Measurements from ENCODE around the gene NANOS3. TPM values are rescaled to one million over a fixed set of nuclear protein-coding genes. Genes with fewer than 3 reads are reported as not detected.

NANOS3 gene
- total RNA-seq, 1 experiment from 2014 or later: 1.1 TPM

- Mint-ChIP-seq H3K9me3 (no peaks in the 10 kb centered on the region), H3K27me3 (ENCODE audit: low read depth) (peaks cover 20% of the 10 kb centered on the region), H3K27ac (no peak overlapping the region), H3K36me3 (peaks cover 21% of the 10 kb centered on the region), H3K4me1 (peaks cover 9% of the 10 kb centered on the region), H3K4me3 (no peak overlapping the region)
- no peak for TF ChIP-seq FOXP1 (CRISPR knock-in tag; IDR thresholded peaks at IDR 0.05; ENCODE audit: borderline replicate concordance)
- ChIA-PET POLR2A (no interaction called here), CTCF (interaction anchor here (0.7 kb wide), 1 partner anchor 91 kb away, joined by 3 read pairs; no protein-coding TSS in a partner anchor)
- ATAC-seq (no peak), DNase-seq (ENCODE audit: low spot score) (no peak)
Observed at GRCh38 chr19:13908674-13909073, 31.7 kb downstream of the NANOS3 start.

- peaks cover 9% of the 10 kb centered on the region for H3K4me1 Mint-ChIP-seq
- TF ChIP-seq PRRX2 (CRISPR knock-in tag; IDR thresholded peaks at IDR 0.05): no peak
- no peak for TF ChIP-seq NFATC4 (CRISPR knock-in tag; IDR thresholded peaks at IDR 0.05)
- no peak for TF ChIP-seq ZNF425 (CRISPR knock-in tag; conservative IDR thresholded peaks at IDR 0.05)
- no peak for TF ChIP-seq JAZF1 (CRISPR knock-in tag; IDR thresholded peaks at IDR 0.05)
- TF ChIP-seq ETV6 (CRISPR knock-in tag; IDR thresholded peaks at IDR 0.05): no peak
- no peak for TF ChIP-seq CREB1 (CRISPR knock-in tag; IDR thresholded peaks at IDR 0.05)
- no peak for TF ChIP-seq NR3C1 (CRISPR knock-in tag; conservative IDR thresholded peaks at IDR 0.05; ENCODE audit: low read depth)
- no peak for TF ChIP-seq MLX (CRISPR knock-in tag; IDR thresholded peaks at IDR 0.05)
- TF ChIP-seq FOXJ3 (CRISPR knock-in tag; IDR thresholded peaks at IDR 0.05; ENCODE audit: borderline replicate concordance): no peak
- peaks cover 15% of the 10 kb centered on the region for H3K27me3 Mint-ChIP-seq (ENCODE audit: low read depth)
- H3K36me3 Mint-ChIP-seq: peaks cover 21% of the 10 kb centered on the region
- H3K9me3 Mint-ChIP-seq: no peaks in the 10 kb centered on the region
- no peak for DNase-seq (ENCODE audit: low spot score)
- no peak for ATAC-seq
- ChIA-PET CTCF (interaction anchor here (0.7 kb wide), 1 partner anchor 92 kb away, joined by 3 read pairs; no protein-coding TSS in a partner anchor), POLR2A (no interaction called here)
- no peak overlapping the region for H3K4me3 Mint-ChIP-seq
- H3K27ac Mint-ChIP-seq: no peak overlapping the region
Observed at GRCh38 chr19:13909430-13909829, 32.5 kb downstream of the NANOS3 start.

- Mint-ChIP-seq H3K4me1 (no peaks in the 10 kb centered on the region), H3K27me3 (ENCODE audit: low read depth) (no peaks in the 10 kb centered on the region), H3K4me3 (no peak overlapping the region), H3K9me3 (no peaks in the 10 kb centered on the region), H3K36me3 (peaks cover 36% of the 10 kb centered on the region), H3K27ac (no peak overlapping the region)
- DNase-seq (ENCODE audit: low spot score): no peak
- POLR2A ChIA-PET: no interaction called here
- no peak for ATAC-seq
- CTCF ChIA-PET: no interaction called here
- no peak for TF ChIP-seq ATF2 (CRISPR knock-in tag; IDR thresholded peaks at IDR 0.05; ENCODE audit: borderline replicate concordance, low read depth)
- no peak for TF ChIP-seq MYBL2 (CRISPR knock-in tag; IDR thresholded peaks at IDR 0.05)
- no peak for TF ChIP-seq ZBTB21 (CRISPR knock-in tag; IDR thresholded peaks at IDR 0.05; ENCODE audit: borderline replicate concordance)
- no peak for TF ChIP-seq TEAD4 (CRISPR knock-in tag; IDR thresholded peaks at IDR 0.05)
- TF ChIP-seq IRF1 (CRISPR knock-in tag; IDR thresholded peaks at IDR 0.05): no peak
- TF ChIP-seq USF2 (CRISPR knock-in tag; IDR thresholded peaks at IDR 0.05): no peak
- no peak for TF ChIP-seq SP1 (CRISPR knock-in tag; conservative IDR thresholded peaks at IDR 0.05)
- TF ChIP-seq JAZF1 (CRISPR knock-in tag; IDR thresholded peaks at IDR 0.05): no peak
- TF ChIP-seq USF1 (CRISPR knock-in tag; IDR thresholded peaks at IDR 0.05): no peak
- no peak for TF ChIP-seq ARID4B (CRISPR knock-in tag; IDR thresholded peaks at IDR 0.05; ENCODE audit: borderline replicate concordance)
Observed at GRCh38 chr19:13913352-13913751, 36.4 kb downstream of the NANOS3 start.

Measured in WTC11 (cell line).